ENCODE results near the gene RAC3.

The RAC3 gene

GRCh38 chr17:82055023-82055964 is 23.8 kb downstream of the RAC3 start:
- Histone ChIP-seq H3K27me3 (ENCODE audit: low read length) (no peaks in the 10 kb centered on the region), H3K9me2 (replicated peaks; ENCODE audit: insufficient read depth, low read length) (no peaks in the 10 kb centered on the region), H2AFZ (ENCODE audit: low read depth, low read length, severe bottlenecking) (no peak overlapping the region), H3K4me3 (ENCODE audit: insufficient read depth, low read length, poor library complexity, severe bottlenecking) (no peak overlapping the region), H3K79me2 (ENCODE audit: insufficient read depth, low read length) (peaks cover 10% of the 10 kb centered on the region), H4K20me1 (ENCODE audit: low read depth, low read length) (no peaks in the 10 kb centered on the region), H3K9me3 (ENCODE audit: insufficient read depth, low read length) (no peaks in the 10 kb centered on the region), H3K9ac (ENCODE audit: low read length) (no peak overlapping the region), H3K27ac (ENCODE audit: low read depth, low read length) (no peak overlapping the region), H3F3A (ENCODE audit: insufficient read depth) (no peaks in the 10 kb centered on the region), H3K4me2 (ENCODE audit: low read depth, low read length, poor library complexity, severe bottlenecking) (no peak overlapping the region), H3K36me3 (ENCODE audit: low read length) (no peaks in the 10 kb centered on the region)
- TF ChIP-seq EZH2phosphoT487 (conservative IDR thresholded peaks at IDR 0.05; ENCODE audit: low read length) (no peak), CTCF (IDR thresholded peaks at IDR 0.05; ENCODE audit: insufficient read depth, low read length, poor library complexity, severe bottlenecking) (no peak)

- TF ChIP-seq CTCF (IDR thresholded peaks at IDR 0.05; ENCODE audit: insufficient read depth, low read length, poor library complexity, severe bottlenecking) (no peak), EZH2phosphoT487 (conservative IDR thresholded peaks at IDR 0.05; ENCODE audit: low read length) (no peak)
- H4K20me1 ChIP-seq (ENCODE audit: low read depth, low read length) = no peaks in the 10 kb centered on the region
- H3K27ac ChIP-seq (ENCODE audit: low read depth, low read length) = no peak overlapping the region
- no peaks in the 10 kb centered on the region for H3K27me3 ChIP-seq (ENCODE audit: low read length)
- H3K36me3 ChIP-seq (ENCODE audit: low read length) = no peaks in the 10 kb centered on the region
- H3K9me2 ChIP-seq (replicated peaks; ENCODE audit: insufficient read depth, low read length) = no peaks in the 10 kb centered on the region
- no peak overlapping the region for H3K9ac ChIP-seq (ENCODE audit: low read length)
- H3K4me3 ChIP-seq (ENCODE audit: insufficient read depth, low read length, poor library complexity, severe bottlenecking) = no peak overlapping the region
- H3F3A ChIP-seq (ENCODE audit: insufficient read depth) = no peaks in the 10 kb centered on the region
- no peaks in the 10 kb centered on the region for H3K9me3 ChIP-seq (ENCODE audit: insufficient read depth, low read length)
- H3K4me2 ChIP-seq (ENCODE audit: low read depth, low read length, poor library complexity, severe bottlenecking) = no peak overlapping the region
- H2AFZ ChIP-seq (ENCODE audit: low read depth, low read length, severe bottlenecking) = no peak overlapping the region
- H3K79me2 ChIP-seq (ENCODE audit: insufficient read depth, low read length) = peaks cover 10% of the 10 kb centered on the region
Observed at GRCh38 chr17:82055965-82056728, 24.7 kb downstream of the RAC3 start.

GRCh38 chr17:82056729-82057621 is 25.5 kb downstream of the RAC3 start:
- Histone ChIP-seq H3K27me3 (ENCODE audit: low read length) (no peaks in the 10 kb centered on the region), H3K9ac (ENCODE audit: low read length) (no peak overlapping the region), H3K9me3 (ENCODE audit: insufficient read depth, low read length) (no peaks in the 10 kb centered on the region), H3K36me3 (ENCODE audit: low read length) (no peaks in the 10 kb centered on the region), H3K4me2 (ENCODE audit: low read depth, low read length, poor library complexity, severe bottlenecking) (no peak overlapping the region), H2AFZ (ENCODE audit: low read depth, low read length, severe bottlenecking) (no peak overlapping the region), H3K4me3 (ENCODE audit: insufficient read depth, low read length, poor library complexity, severe bottlenecking) (no peak overlapping the region), H3F3A (ENCODE audit: insufficient read depth) (no peaks in the 10 kb centered on the region), H3K79me2 (ENCODE audit: insufficient read depth, low read length) (peaks cover 10% of the 10 kb centered on the region), H4K20me1 (ENCODE audit: low read depth, low read length) (no peaks in the 10 kb centered on the region), H3K27ac (ENCODE audit: low read depth, low read length) (no peak overlapping the region), H3K9me2 (replicated peaks; ENCODE audit: insufficient read depth, low read length) (no peaks in the 10 kb centered on the region)
- no peak for TF ChIP-seq EZH2phosphoT487 (conservative IDR thresholded peaks at IDR 0.05; ENCODE audit: low read length)
- TF ChIP-seq CTCF (IDR thresholded peaks at IDR 0.05; ENCODE audit: insufficient read depth, low read length, poor library complexity, severe bottlenecking) = no peak
